Omental fat pad (tissue), 4 donors: ENCODE measurements around the gene AFF3. TPM values are rescaled to one million over a fixed set of nuclear protein-coding genes. Genes with fewer than 3 reads are reported as not detected.

Source experiments
- ATAC-seq: fragments of 150-250 bp; one replicate; pipeline ENCODE4 v1.9.1; 2016; ENCODE audit warnings: mild to moderate bottlenecking, moderate library complexity; ENCODE audit not compliant: low FRiP score
- DNase-seq: peaks from one replicate; pipeline ENCODE4 v3.0.0-alpha.2; 2019; ENCODE audit warnings: low spot score
- total RNA-seq, 4 donors: library from RNA; depleted of rRNA; stranded (reverse); fragments of >200 nt; gene quantifications; one replicate each; pipeline ENCODE4 v1.1.0, GENCODE V29; 2016
- TF ChIP-seq, protein P1 (sequence below), 3 donors: fragments of 450-650 bp; IDR thresholded peaks; one replicate each; pipeline ENCODE4 v1.5.1; 2016 to 2017; ENCODE audit warnings: antibody characterized with exemption in 3 of 3, mild to moderate bottlenecking in 3 of 3, moderate library complexity in 2 of 3

Gene AFF3
- total RNA-seq, 4 donors from 2014 or later = 1.4 to 6.0 (median 2.7) TPM

DNA sequence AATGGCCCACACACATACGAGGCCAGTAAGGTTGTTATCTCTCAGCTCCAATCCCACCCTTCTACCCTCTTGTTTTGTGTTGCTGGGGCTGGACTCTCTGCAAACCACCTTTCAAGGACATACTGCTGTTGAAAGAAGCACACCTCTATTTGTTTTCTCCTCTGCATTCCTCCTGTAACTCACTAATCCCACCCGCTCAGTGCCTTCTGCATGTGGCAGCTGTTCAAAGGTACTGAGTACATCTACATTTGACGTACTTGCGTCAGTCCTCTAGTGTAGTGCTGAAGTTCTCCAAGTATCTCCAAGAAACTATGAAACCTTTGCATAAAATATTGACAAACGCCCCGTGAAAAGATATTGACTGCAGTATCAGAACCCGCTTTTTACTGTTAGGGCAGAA is 310.6 kb downstream of the AFF3 start:
- ATAC-seq (no peak), DNase-seq (no peak)
- TF ChIP-seq, protein P1, sequence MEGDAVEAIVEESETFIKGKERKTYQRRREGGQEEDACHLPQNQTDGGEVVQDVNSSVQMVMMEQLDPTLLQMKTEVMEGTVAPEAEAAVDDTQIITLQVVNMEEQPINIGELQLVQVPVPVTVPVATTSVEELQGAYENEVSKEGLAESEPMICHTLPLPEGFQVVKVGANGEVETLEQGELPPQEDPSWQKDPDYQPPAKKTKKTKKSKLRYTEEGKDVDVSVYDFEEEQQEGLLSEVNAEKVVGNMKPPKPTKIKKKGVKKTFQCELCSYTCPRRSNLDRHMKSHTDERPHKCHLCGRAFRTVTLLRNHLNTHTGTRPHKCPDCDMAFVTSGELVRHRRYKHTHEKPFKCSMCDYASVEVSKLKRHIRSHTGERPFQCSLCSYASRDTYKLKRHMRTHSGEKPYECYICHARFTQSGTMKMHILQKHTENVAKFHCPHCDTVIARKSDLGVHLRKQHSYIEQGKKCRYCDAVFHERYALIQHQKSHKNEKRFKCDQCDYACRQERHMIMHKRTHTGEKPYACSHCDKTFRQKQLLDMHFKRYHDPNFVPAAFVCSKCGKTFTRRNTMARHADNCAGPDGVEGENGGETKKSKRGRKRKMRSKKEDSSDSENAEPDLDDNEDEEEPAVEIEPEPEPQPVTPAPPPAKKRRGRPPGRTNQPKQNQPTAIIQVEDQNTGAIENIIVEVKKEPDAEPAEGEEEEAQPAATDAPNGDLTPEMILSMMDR (IDR thresholded peaks at IDR 0.05) = no peak

DNA sequence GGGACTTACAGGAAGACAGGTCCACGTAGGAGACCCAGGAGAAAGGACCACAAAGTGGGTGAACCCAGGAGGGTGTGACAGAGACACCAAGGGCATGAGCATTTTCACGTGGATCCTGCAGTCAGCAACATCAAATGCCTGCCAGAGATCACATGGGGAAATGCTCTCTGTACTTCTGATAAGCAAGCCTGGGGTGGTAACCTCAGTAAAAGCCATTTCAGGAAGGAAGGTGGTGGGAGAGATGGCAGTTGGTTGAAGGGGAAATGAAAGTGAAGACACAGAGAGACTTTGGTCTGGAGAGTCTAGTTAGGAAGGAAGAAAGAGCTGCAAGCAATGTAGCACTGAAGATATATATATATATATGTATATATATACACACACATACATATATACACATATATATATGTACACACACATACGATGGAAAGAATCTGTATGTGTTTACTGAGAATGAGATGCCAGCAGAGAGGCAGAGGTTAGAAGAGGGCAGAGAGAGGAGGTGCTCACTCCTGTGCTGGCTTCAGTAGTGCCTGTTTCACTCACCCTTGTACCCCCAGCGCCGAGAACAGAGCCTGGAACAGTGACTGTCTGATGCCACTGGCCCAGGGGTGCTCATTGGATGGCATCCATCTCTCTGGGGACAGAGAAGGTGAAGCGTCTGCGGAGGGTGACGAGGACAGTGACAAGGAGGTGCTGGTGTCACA is 314.9 kb downstream of the AFF3 start:
- no peak for ATAC-seq
- no peak for DNase-seq
- TF ChIP-seq, protein P1 (IDR thresholded peaks at IDR 0.05) = no peak

DNA sequence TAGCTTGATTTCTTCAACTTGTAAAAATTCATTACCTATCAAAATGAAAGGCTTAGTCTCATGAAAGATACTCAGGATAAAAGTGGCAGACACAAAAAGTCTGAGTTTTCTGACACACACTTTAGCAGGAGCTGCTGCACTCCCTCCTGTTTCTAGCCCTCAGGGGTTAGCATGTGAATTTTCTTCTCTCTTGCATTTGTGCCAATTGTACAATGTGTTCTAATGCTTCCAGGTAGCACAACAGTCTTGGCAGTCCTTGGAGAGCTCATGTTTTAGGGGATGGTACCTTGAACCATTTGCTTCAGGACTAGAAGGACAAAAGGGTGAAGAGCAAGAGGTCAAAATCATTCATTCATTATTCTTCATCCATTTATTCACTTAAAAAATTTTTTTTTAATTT is 316.8 kb downstream of the AFF3 start:
- TF ChIP-seq, protein P1 (IDR thresholded peaks at IDR 0.05) = no peak
- DNase-seq = no peak
- ATAC-seq = no peak

DNA sequence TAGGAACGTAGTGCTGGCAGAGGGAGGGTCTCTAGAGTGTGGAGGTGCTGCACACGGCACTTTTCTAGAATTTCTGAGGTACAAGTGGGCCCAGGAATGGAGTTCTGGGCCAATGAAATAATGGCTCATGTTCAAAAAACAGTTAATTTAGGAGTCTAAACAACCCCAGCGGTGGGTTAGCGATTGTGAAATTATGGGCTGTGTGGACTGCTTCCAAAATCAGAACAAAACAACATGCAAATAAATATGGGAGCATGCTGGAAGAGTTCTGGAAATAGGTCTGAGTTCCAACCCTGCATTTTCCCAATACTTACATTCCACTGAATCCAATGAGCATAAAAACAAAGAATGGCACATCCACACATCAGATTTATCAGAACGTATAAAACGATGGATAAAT is 317.6 kb downstream of the AFF3 start:
- TF ChIP-seq, protein P1 (IDR thresholded peaks at IDR 0.05) = no peak
- ATAC-seq (no peak), DNase-seq (no peak)

DNA sequence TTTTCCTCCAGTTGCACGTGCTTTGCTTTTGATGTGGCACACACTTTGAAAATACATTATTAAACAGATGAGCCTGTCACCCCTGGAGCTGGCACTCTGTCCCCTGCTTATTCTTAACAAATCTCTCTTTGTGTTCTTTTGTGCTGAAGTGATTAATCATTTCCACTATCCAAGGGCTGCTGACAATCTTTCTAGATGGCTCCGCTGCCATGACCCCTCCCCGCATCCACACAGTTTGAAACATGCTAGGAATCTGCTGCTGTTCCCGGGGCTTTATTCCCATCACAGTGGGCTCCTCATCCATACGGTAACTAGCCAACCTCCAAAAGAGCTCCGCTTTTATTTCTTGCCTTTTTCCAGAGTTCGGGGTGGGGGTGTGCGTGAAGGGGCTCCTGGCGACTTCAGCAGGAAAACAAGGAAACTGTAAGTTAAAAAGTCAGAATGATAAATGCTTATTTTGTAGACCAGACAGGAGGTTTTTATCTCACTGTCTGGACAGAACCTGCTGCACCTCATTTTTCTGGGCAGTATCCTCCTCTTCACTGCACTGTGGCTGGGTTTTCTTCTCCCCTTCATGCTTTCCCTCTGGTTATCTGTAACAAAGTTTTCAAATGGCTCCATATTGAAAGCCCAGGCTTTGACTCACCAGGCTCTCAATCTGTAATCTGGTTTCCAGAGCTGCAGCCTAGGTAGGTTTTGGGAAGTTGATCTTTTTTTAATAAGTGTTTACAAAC is 319.7 kb downstream of the AFF3 start:
- no peak for DNase-seq
- ATAC-seq = no peak
- TF ChIP-seq, protein P1 (IDR thresholded peaks at IDR 0.05) = no peak

DNA sequence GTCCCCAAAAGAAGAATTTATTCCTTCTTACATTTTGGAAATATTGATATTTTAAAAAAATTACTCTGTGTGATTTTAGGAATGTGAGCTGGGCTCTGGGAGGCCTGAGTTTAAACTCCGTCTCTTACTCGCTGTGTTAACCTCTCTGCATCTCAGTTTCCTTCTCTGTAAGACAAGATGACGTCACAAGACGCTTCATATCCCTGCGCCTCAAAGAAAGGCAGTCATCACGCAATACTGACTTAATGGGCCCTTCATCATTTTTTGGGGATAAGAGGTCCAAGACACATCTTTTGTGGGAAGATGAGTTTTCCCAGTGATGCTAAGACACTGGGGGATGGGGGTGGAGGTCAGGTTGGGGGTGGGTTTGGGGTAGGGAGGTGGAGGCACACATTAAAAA is 320.4 kb downstream of the AFF3 start:
- DNase-seq (no peak), ATAC-seq (no peak)
- TF ChIP-seq, protein P1 (IDR thresholded peaks at IDR 0.05) = no peak

DNA sequence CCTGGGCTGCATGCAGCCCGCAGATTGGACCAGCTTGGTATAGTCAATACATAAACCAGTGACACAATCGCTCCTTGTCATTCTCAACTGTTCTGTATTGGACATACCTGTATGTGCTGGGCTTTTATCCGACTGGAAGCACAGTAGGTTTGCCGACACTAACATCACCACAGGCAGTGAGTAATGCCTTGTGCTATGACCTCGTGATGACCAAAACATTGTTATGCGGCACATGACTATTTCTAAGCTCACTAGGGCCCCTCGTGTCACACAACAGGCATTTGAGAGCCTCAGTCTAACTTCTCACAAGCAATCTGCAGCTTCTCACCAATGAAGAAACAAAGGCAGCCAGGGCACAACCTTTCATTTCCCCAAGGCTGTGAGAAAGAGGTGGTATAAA is 320.8 kb downstream of the AFF3 start:
- TF ChIP-seq, protein P1 (IDR thresholded peaks at IDR 0.05) = no peak
- ATAC-seq (no peak), DNase-seq (no peak)
